Measurements from ENCODE around the gene MAP6.

MAP6 gene

GRCh38 chr11:75677275-75677674 lies 8.4 kb upstream of the MAP6 start:
- no peak for TF ChIP-seq CTCF (IDR thresholded peaks at IDR 0.05)
- Histone ChIP-seq H3K4me3 (ENCODE audit: low read depth in 1 of 2, low read length in 1 of 2) (no peak overlapping the region), H3K4me1 (ENCODE audit: control insufficient read depth in 1 of 2, insufficient read depth in 1 of 2, low read depth in 1 of 2, low read length in 1 of 2) (no peaks in the 10 kb centered on the region), H3K27me3 (peaks cover 92% of the 10 kb centered on the region), H3K36me3 (no peaks in the 10 kb centered on the region), H3K27ac (no peak overlapping the region), H3K9me3 (no peaks in the 10 kb centered on the region)

GRCh38 chr11:75673977-75674582 lies 5.2 kb upstream of the MAP6 start:
- Histone ChIP-seq H3K36me3 (no peaks in the 10 kb centered on the region), H3K4me1 (ENCODE audit: control insufficient read depth in 1 of 2, insufficient read depth in 1 of 2, low read depth in 1 of 2, low read length in 1 of 2) (no peaks in the 10 kb centered on the region), H3K27me3 (peaks cover 95% of the 10 kb centered on the region), H3K4me3 (ENCODE audit: low read depth in 1 of 2, low read length in 1 of 2) (no peak overlapping the region), H3K27ac (no peak overlapping the region), H3K9me3 (no peaks in the 10 kb centered on the region)
- TF ChIP-seq CTCF (IDR thresholded peaks at IDR 0.05), result no peak

GRCh38 chr11:75667831-75668450 lies 897 bp downstream of the MAP6 start:
- Histone ChIP-seq H3K27ac (no peak overlapping the region), H3K27me3 (peaks cover 100% of the 10 kb centered on the region), H3K4me1 (ENCODE audit: control insufficient read depth in 1 of 2, insufficient read depth in 1 of 2, low read depth in 1 of 2, low read length in 1 of 2) (peaks cover 2 to 7% of the 10 kb centered on the region in 2 experiments), H3K36me3 (no peaks in the 10 kb centered on the region), H3K4me3 (ENCODE audit: low read depth in 1 of 2, low read length in 1 of 2) (no peak overlapping the region), H3K9me3 (no peaks in the 10 kb centered on the region)
- TF ChIP-seq CTCF (IDR thresholded peaks at IDR 0.05), result no peak

GRCh38 chr11:75667255-75667830 lies 1.5 kb downstream of the MAP6 start:
- Histone ChIP-seq H3K4me1 (ENCODE audit: control insufficient read depth in 1 of 2, insufficient read depth in 1 of 2, low read depth in 1 of 2, low read length in 1 of 2) (peaks cover 2 to 7% of the 10 kb centered on the region in 2 experiments), H3K4me3 (ENCODE audit: low read depth in 1 of 2, low read length in 1 of 2) (no peak overlapping the region), H3K36me3 (no peaks in the 10 kb centered on the region), H3K27me3 (peaks cover 100% of the 10 kb centered on the region), H3K27ac (no peak overlapping the region), H3K9me3 (no peaks in the 10 kb centered on the region)
- TF ChIP-seq CTCF (IDR thresholded peaks at IDR 0.05), result no peak

- Histone ChIP-seq H3K36me3 (no peaks in the 10 kb centered on the region), H3K9me3 (no peaks in the 10 kb centered on the region), H3K4me3 (ENCODE audit: low read depth in 1 of 2, low read length in 1 of 2) (no peak overlapping the region), H3K27me3 (peaks cover 100% of the 10 kb centered on the region), H3K4me1 (ENCODE audit: control insufficient read depth in 1 of 2, insufficient read depth in 1 of 2, low read depth in 1 of 2, low read length in 1 of 2) (peaks cover 2 to 7% of the 10 kb centered on the region in 2 experiments), H3K27ac (no peak overlapping the region)
- no peak for TF ChIP-seq CTCF (IDR thresholded peaks at IDR 0.05)
These were observed 2.8 kb downstream of the MAP6 start for GRCh38 chr11:75665990-75666389.
